ENCODE results near the gene RNF113B. TPM values are rescaled to one million over a fixed set of nuclear protein-coding genes. Genes with fewer than 3 reads are reported as not detected.

The RNF113B gene
- total RNA-seq (not detected in 2 replicates), polyA plus RNA-seq (not detected in 2 replicates), polyA minus RNA-seq (not detected in 2 replicates)
- total RNA-seq (2013), result not detected

- ChIA-PET CTCF (no interaction called here), POLR2A (no interaction called here)
- H4K20me1 ChIP-seq (ENCODE audit: control insufficient read depth, insufficient read depth, low read length, poor library complexity, severe bottlenecking), result no peaks in the 10 kb centered on the region
- H3K9me3 ChIP-seq (ENCODE audit: control extremely low read depth in 1 of 3, control insufficient read depth in 2 of 3, insufficient read depth in 1 of 3, low read length in 2 of 3), result peaks cover 0 to 12% (median 0%) of the 10 kb centered on the region in 3 donors
- no peaks in the 10 kb centered on the region for H3K9me3 Mint-ChIP-seq (ENCODE audit: insufficient read depth)
- H2AFZ ChIP-seq (ENCODE audit: insufficient read depth, low read depth, low read length, poor library complexity, severe bottlenecking), result no peak within 1 kb of the TSS
- H3K27ac Mint-ChIP-seq, result no peak within 1 kb of the TSS
- H3K9ac ChIP-seq (ENCODE audit: low read length), result no peak within 1 kb of the TSS
- DNase-seq (no peak), ATAC-seq (ENCODE audit: low read depth) (no peak)
- H3K79me2 ChIP-seq (ENCODE audit: control insufficient read depth, insufficient read depth, low read length), result no peaks in the 10 kb centered on the region
- H3K27me3 ChIP-seq (replicated peaks in 1 of 4; ENCODE audit: control extremely low read depth in 1 of 4, control insufficient read depth in 3 of 4, insufficient read depth in 4 of 4, low read length in 3 of 4), result no peaks in the 10 kb centered on the region
- 96% methylated on average over 58 of the region's 58 CpGs for WGBS (ENCODE audit: insufficient coverage)
- no peak within 1 kb of the TSS for H3K4me3 ChIP-seq (ENCODE audit: control extremely low read depth in 1 of 5, extremely low read depth in 1 of 5, insufficient read depth in 1 of 5, low read depth in 2 of 5, low read length in 4 of 5)
- no peaks in the 10 kb centered on the region for H3K4me1 ChIP-seq (ENCODE audit: control insufficient read depth in 2 of 2, insufficient read depth in 2 of 2, low read length in 2 of 2)
- peaks cover 9% of the 10 kb centered on the region for H3K27me3 Mint-ChIP-seq
- H3K36me3 ChIP-seq (replicated peaks in 1 of 2; ENCODE audit: control extremely low read depth in 1 of 2, control insufficient read depth in 1 of 2, extremely low read depth in 1 of 2, insufficient read depth in 2 of 2, low read length in 1 of 2), result no peaks in the 10 kb centered on the region
- no peak within 1 kb of the TSS for H3K4me2 ChIP-seq (replicated peaks; ENCODE audit: low read depth, low read length, poor library complexity, severe bottlenecking)
- H3K4me1 Mint-ChIP-seq, result no peaks in the 10 kb centered on the region
- no peak within 1 kb of the TSS for H3K27ac ChIP-seq (ENCODE audit: low read length in 2 of 2)
- no peak for TF ChIP-seq EZH2 (IDR thresholded peaks at IDR 0.05; ENCODE audit: borderline replicate concordance, insufficient read depth, low read depth, low read length, poor library complexity, severe bottlenecking)
- TF ChIP-seq, protein P1, sequence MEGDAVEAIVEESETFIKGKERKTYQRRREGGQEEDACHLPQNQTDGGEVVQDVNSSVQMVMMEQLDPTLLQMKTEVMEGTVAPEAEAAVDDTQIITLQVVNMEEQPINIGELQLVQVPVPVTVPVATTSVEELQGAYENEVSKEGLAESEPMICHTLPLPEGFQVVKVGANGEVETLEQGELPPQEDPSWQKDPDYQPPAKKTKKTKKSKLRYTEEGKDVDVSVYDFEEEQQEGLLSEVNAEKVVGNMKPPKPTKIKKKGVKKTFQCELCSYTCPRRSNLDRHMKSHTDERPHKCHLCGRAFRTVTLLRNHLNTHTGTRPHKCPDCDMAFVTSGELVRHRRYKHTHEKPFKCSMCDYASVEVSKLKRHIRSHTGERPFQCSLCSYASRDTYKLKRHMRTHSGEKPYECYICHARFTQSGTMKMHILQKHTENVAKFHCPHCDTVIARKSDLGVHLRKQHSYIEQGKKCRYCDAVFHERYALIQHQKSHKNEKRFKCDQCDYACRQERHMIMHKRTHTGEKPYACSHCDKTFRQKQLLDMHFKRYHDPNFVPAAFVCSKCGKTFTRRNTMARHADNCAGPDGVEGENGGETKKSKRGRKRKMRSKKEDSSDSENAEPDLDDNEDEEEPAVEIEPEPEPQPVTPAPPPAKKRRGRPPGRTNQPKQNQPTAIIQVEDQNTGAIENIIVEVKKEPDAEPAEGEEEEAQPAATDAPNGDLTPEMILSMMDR (IDR thresholded peaks at IDR 0.05), result no peak
- no peak within 1 kb of the TSS for H3K4me3 Mint-ChIP-seq
- intact Hi-C loops (cut with micrococcal nuclease), result no loop called here
These were observed at the start of gene RNF113B for GRCh38 chr13:98176777-98177608. RNF113B (minus strand) TSS chr13:98177269; CDS start chr13:98177236, 33 bp downstream.

DNA sequence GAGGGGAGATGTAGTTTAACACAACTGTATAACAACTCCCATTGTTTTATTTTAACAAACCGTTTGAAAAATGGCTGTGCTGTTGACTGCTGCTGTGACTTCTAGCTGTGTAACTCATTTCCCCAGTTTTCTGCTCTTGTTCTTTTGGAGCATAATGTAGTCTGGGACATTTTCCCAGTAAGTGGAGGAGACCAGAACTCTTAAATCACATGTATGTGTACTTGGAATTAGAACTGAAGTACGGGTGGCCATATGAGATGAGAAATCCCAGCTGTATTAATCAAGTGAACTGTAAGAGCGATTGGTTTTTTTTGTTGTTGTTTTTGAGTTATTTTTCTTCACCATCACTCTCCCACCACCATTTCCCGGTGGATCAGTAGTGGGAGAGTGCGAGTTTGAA, 49.4 kb upstream of the RNF113B start:
- intact Hi-C loops (cut with micrococcal nuclease), result no loop called here
- ChIA-PET POLR2A (no interaction called here), CTCF (no interaction called here)
- TF ChIP-seq, protein P1 (IDR thresholded peaks at IDR 0.05), result no peak
- no peak for TF ChIP-seq EZH2 (IDR thresholded peaks at IDR 0.05; ENCODE audit: borderline replicate concordance, insufficient read depth, low read depth, low read length, poor library complexity, severe bottlenecking)
- no peak for ATAC-seq (ENCODE audit: low read depth)
- Mint-ChIP-seq H3K9me3 (ENCODE audit: insufficient read depth) (peaks cover 2% of the 10 kb centered on the region), H3K27me3 (peaks cover 3% of the 10 kb centered on the region), H3K4me3 (no peak overlapping the region), H3K27ac (no peak overlapping the region), H3K4me1 (no peaks in the 10 kb centered on the region)
- Histone ChIP-seq H3K9ac (ENCODE audit: low read length) (no peak overlapping the region), H3K4me3 (ENCODE audit: control extremely low read depth in 1 of 5, extremely low read depth in 1 of 5, insufficient read depth in 1 of 5, low read depth in 2 of 5, low read length in 4 of 5) (no peak overlapping the region), H3K4me2 (replicated peaks; ENCODE audit: low read depth, low read length, poor library complexity, severe bottlenecking) (no peak overlapping the region), H3K27ac (ENCODE audit: low read length in 2 of 2) (no peak overlapping the region), H3K36me3 (replicated peaks in 1 of 2; ENCODE audit: control extremely low read depth in 1 of 2, control insufficient read depth in 1 of 2, extremely low read depth in 1 of 2, insufficient read depth in 2 of 2, low read length in 1 of 2) (no peaks in the 10 kb centered on the region), H4K20me1 (ENCODE audit: control insufficient read depth, insufficient read depth, low read length, poor library complexity, severe bottlenecking) (no peaks in the 10 kb centered on the region), H3K9me3 (ENCODE audit: control extremely low read depth in 1 of 3, control insufficient read depth in 2 of 3, insufficient read depth in 1 of 3, low read length in 2 of 3) (no peaks in the 10 kb centered on the region), H3K27me3 (replicated peaks in 1 of 4; ENCODE audit: control extremely low read depth in 1 of 4, control insufficient read depth in 3 of 4, insufficient read depth in 4 of 4, low read length in 3 of 4) (no peaks in the 10 kb centered on the region), H3K4me1 (ENCODE audit: control insufficient read depth in 2 of 2, insufficient read depth in 2 of 2, low read length in 2 of 2) (no peaks in the 10 kb centered on the region), H2AFZ (ENCODE audit: insufficient read depth, low read depth, low read length, poor library complexity, severe bottlenecking) (no peak overlapping the region), H3K79me2 (ENCODE audit: control insufficient read depth, insufficient read depth, low read length) (no peaks in the 10 kb centered on the region)
- no peak for DNase-seq
- WGBS (ENCODE audit: insufficient coverage), result no CpG with 5 or more reads among the region's 5 CpGs

All from B cell (primary cell).